ENCODE measurements around the gene ZNF3.

GRCh38 chr7:100090527-100091410, 9.2 kb upstream of the ZNF3 start:
- TF ChIP-seq TAF1 (IDR thresholded peaks at IDR 0.05; ENCODE audit: borderline replicate concordance, insufficient read depth, low read length): no peak
- TF ChIP-seq REST (IDR thresholded peaks at IDR 0.05; ENCODE audit: insufficient read depth in 1 of 2, low read depth in 2 of 2, low read length in 2 of 2): no peak
